HG03196 (cell line): Measurements from ENCODE around the gene SMAD6.
"Not testable (repeated sequence)": the region's sequence is repeated elsewhere in the genome, so short reads cannot be mapped to it uniquely, and the experiment has no call there.

Experiments used
- ATAC-seq: cut with Tn5 transposase; IDR thresholded peaks from one replicate; pipeline ENCODE4 v1.9.1; 2021; ENCODE audit not compliant: unreplicated experiment

Gene SMAD6

DNA sequence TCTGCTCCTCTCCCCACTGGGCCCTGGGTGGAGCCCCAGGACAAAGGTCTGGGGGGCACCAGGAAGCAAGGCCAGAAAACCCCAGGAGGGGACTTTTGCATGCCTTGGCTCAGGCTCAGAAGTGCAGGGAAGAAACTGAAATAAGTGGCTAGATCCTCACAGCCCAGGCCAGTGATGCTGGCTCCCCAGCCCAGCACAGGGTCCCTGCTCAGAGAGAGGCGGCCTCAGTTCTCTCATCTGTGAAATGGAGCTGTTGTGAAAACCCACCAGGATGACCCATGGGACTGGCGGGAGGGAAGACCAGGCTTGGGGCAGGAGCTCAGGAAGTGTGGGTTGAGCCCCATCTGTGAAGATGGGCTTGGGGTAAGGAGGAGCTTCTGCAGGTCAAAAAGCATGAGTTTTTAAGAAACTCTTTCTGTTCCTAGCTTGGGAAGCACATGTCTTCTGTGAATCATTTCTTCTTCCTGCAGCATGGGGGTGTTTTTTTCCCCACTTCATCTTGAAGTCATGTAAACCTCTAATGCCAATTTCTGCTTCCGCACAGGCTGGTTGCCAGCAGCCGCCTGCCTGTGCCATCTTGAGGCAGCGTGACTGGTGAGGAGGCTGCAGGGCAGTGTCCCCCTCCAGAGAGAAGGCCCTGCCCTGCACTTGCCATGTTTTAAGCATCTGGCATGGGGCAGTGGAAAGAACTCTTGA, 118.6 kb downstream of the SMAD6 start:
- ATAC-seq, result no peak

DNA sequence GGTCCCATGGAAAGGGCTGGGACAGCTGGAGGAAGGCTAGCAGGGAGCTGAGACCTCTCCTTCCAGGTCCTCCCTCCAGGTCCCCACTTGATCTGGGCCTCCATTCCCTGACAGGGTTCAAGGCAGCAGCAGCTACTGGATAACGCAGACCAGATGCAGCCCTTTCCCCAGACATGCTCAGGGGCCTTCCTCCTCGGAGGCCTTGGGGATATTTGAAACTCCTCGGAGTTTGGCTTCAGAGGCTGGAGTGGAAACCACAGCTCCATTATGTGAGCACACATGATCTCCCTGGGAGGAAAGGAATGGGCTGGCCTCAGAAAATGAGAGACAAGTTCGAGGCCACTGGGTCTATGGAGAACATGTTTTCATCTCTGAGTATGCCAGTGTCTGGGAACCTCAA, 119.3 kb downstream of the SMAD6 start:
- no peak for ATAC-seq

DNA sequence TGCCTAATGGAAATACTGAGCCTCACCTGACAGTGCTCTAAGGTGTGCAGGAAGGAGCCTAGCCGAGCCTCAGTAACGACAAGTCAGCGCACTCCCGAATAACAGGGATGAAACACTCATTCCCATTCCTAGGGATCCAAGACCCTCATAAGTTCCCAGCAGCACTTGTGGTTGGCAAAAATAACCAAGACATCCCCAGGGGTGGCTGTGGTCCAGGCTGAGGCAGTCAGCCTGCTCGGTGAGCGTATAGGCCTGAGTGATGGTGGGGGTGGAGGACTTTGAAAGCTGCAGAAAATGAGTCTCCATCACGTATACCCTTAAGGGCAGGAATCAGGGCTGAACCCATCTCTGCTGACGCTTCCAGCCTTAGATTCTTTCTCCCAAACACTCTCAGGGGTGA, 120.1 kb downstream of the SMAD6 start:
- no peak for ATAC-seq

DNA sequence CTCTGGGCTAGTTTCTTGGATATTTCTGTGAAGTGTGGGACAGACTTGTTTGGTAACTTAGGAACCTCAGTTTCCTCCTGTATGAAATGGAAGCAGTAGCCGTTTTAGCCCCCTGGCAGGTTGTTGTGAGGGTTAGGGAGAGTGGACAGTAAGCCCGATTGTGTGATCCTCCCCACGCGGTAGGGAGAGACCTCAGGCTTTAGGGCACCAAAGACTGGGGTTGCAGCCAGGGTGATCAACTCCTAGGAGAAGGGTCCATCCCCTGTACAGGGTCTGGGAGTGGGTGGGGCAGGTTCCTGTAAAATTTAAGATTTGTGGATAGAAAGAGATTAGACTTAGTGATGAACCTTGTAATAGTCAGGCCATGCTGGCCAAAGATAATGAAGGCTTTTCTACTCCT, 120.5 kb downstream of the SMAD6 start:
- ATAC-seq, result no peak

DNA sequence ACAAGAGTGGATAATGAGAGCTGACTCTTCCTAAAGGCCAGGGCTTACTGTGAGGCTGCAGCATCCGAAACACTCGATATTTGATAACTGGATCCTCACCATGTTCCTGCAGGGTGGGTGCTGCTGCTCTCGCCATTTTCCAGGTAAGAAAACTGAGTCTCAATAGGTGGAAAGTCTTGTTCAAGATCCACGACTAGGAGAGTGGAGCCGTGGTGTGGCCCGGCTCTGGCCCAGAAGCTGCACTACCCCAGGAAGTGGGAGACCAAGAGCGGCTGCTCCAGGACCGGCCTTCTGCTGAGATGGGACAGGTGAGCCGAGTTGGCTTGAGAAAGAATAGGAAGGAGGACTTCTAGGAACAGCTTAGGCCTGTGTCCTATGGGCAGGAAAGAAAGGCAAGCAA, 121.6 kb downstream of the SMAD6 start:
- ATAC-seq, result no peak

DNA sequence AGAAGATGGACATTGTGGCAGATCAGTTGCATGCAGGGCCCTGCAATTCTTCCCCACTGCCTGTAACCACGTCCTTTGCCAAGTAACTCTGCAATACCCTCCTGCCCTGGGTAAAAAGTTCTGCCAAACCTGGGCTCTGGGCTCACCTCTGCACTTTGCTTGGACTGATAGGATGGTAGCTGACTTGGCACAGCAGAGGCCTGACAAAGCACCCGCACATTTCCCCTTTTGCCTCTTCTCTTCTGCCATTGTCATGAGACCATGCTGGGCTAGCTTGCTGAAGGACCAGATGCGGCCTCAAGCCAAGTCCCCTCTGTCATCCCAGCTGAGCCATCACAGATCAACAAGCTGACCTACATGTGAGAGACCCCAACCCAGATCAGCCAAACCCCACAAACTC, 122.4 kb downstream of the SMAD6 start:
- ATAC-seq, result no peak

DNA sequence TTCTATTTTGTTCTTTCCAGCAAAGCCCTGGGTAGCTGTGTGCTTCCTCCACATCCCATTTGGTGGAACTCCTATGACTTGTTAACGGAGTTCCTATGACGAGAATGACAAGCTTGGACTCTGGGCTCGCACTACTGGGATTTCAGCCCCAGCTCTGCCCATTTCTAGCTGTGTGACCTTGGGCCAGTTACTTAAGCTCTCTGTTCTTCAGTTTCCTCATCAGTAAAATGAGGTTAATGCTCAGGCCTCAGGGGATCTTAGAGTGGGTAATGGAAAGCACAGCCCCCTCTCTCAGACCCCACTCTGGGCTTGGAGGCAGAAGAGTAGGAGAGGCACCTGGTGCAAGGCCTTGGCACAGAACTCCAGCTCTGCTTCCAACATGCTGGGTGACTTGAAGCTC, 123.1 kb downstream of the SMAD6 start:
- no peak for ATAC-seq

DNA sequence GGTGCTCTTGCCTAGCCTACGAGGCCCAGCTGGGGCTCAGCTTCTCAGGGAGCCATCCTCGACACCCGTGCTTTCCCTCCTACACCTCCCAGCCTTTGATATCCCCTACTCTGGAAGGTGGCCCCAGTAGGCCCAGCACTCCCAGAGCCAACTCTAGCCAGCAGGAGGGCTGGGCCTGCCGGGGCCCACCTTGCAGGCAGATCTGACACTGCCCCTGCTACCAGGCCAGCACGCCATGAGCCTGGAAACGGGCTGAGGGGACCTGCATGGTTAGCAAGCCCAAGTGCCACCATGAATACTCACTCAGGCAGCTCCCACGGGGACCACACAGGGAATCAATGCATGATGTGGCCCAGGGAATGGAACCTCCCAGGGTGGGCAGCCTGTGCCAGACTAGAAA, 123.7 kb downstream of the SMAD6 start:
- ATAC-seq, result no peak

DNA sequence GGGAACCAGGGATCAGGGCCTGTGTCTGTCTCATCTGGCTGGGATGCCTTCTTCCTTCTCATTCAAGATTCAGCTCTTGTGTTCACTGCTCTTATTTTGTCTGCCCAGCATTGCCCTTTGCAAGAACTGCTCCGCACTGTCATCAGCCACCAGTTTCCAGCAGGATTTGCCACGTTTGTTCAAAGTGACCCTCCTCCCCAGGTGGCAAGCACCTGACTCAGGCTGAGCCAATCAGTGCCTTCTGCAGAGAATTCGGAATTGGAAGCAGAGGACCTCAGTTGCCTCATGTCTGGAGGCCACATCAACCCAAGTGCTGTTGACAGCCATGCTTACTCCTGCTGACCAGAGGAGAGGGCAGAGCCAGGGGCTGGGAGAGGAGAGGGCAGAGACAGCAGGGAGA, 124.5 kb downstream of the SMAD6 start:
- no peak for ATAC-seq

DNA sequence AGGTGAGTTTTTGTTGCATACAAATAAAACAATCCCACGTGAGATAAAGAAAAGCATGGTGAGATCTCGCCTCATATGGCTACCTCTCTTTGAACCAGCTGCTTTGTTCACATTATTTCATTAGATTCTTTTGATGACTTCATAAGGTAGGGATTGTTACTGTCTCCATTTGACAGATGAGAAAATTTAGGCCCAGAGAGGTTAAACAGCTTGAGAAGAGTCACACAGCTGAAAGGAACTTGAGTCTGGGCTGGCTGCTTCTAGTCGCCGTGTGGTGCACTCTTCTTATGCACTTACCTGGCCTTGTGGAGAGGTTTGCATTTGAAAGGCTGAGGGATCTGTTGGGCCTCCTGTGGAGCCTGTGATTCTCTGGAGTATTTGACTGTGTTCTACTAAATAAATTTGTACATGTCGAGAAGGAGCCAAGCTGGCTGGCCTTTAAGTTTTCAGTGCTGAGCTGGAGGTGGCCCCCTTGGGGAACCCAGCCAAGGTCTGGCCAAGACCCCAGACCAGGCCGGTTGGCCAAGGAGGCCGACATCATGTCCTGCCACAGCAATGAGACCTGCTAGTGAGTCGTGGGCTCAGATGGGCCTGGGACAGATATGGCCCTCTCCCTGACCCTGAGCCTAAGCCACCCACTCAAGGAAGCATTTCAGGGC, 125.1 kb downstream of the SMAD6 start:
- no peak for ATAC-seq

DNA sequence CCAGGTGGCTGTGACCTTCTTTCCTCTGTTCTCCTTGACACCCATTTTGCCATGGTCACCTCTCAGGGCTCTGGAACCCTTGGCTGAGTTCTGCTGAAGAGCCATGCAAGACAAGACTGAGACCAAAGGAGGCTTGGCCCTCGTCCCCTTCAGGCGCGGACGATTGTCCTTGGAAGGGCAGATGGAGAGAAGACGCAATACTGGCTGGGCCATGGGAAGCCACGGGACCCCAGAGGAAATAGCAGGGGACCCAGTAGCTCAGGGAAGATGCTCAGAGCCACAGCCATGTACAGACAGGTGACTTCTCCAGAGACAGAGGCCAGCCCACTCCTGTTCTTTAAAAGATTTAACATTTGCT, 125.6 kb downstream of the SMAD6 start:
- no peak for ATAC-seq

DNA sequence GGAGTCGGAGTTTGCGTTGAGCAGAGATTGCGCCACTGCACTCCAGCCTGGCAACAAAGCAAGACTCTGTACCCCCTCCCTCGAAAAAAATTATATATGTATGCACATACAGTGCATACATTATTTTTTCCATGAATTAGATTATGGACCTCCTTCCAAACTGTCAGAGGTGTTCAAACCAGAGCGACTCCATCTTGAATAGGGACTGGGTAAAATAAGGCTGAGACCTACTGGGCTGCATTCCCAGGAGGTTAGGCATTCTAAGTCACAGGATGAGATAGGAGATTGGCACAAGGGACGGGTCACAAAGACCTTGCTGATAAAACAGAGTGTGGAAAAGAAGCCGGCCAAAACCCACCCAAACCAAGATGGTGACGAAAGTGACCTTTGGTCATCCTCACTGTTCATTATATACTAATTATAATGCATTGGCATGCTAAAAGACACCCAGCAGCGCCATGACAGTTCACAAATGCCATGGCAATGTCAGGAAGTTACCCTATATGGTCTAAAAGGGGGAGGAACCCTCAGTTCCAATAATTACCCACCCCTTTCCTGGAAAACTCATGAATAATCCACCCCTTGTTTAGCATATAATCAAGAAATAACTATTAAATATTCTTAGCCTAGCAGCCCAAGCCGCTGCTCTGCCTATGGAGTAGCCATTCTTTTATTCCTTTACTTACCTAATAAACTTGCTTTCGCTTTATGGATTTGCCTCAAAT, 126.9 kb downstream of the SMAD6 start:
- ATAC-seq, result not testable (repeated sequence)

DNA sequence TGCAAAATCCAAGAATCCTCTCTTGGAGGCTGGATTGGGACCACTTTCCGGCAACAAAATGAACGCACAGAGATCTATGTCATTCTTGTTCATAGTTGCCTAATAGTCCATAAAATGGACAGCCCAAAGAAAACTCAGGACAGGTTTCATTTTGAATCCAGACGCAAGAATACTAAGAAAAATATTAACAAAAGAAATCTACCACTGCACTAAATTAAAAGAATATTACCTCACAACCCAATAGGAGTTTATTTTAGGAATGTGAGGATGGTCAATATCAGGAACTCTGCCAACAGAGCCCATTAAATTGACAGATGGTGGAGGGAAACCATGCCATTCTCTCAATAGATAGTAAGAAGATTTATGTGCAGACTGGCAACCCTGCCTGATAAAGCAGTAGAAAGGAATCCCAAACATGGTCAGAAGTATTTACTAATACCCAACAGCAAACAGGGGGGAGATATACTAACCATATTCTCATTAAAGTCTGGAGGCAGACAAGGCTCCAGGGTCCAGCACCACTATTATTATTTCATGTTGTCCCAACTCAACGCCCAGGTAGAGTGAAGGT, 127.6 kb downstream of the SMAD6 start:
- ATAC-seq, result no peak

DNA sequence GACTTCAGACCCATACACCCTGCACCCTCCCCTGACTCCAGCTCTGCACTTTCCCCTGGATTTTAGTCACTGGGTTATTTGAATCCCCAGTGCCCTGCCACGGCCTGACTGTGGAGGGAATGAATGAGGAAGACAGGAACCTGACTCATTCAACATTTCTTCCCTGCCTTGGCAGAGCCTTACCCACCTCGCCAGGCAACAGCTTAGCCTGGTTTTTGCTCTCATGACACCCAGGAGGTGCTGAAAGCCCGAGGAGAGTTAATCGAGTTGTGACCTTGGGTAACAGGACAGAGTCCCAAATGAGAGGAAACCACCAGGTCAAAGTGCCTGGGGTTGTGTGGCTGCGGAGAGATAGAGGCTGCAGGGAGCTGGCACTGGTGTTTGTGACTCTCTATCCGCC, 128.3 kb downstream of the SMAD6 start:
- no peak for ATAC-seq

DNA sequence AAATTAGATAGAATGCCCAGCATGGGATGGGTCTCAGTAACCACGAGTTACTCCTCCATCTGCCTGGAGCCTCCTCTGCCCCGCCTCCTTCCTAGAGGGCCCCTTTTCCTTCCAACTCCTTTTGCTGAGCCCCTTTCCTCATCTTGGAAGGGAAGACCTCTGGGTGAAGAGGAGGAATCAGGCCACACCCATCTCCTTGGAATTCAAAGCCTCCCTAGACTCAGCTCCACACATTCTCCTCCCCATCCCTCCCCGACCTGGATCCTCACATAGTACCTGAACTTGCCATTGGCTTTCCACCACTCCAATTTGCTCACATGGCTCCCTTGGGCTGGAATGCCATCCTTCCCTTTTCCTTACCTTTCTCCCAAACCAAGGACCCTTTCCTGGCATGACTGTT, 128.8 kb downstream of the SMAD6 start:
- no peak for ATAC-seq

DNA sequence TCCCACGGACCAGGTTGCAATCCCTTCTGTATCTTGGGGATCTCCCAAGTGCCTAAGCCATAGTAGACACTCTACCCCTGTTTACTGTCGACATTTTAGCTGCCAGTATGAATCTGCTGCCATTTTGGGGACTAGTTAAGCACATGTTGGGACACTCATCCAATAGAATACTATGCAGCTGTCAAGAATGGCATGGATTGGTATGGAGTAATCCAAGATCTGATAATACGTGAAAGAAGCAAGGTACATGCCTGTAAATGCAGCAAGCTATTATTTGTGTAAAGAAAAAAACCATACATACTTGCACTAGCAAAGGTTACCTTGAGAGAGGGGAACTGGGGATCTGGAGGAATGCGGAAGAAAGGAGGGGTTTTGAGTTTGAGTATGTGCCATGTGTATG, 129.3 kb downstream of the SMAD6 start:
- no peak for ATAC-seq

DNA sequence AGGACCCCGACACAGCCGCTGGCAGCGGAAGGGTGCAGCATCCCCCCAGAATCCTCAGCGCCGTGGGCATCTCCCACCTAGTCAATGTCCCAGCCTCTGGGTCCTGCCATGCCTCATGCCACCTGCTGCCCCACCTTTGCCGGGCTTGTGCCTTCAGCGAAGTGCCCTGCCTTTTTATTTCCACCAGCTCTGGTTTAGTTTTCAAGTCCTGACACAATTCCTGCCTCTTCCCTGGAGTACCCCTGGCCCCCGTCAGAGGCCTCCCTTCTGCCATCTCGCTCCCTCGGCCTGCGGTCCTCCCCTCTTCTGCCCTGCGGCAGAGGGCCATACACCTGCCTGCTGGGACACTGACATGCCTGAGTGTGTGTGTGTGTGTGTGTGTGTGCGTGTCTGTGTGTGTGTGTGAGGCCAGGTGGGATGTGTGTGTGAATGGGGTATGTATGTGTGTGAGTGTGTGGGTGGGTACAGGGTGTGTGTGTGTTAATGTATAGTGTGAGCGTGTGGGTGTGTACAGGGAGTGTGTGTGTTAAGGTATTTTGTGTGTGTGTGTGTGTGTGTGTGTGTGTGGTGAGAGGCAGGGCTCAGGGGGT, 129.9 kb downstream of the SMAD6 start:
- ATAC-seq, result no peak
